Smooth muscle cell of the umbilical artery (primary cell): ENCODE data around the gene B4GALNT1. TPM values are rescaled to one million over a fixed set of nuclear protein-coding genes. Genes with fewer than 3 reads are reported as not detected.

Experiments
- total RNA-seq: library from RNA; depleted of rRNA; stranded (reverse); fragments of >200 nt; gene quantifications from 2 replicates; pipeline ENCODE4 v1.2.3, GENCODE V29; 2014

Gene B4GALNT1
- total RNA-seq: 3.3 and 7.1 TPM in 2 replicates

GRCh38 chr12:57632958-57633840 lies at the start of gene B4GALNT1:
Gene B4GALNT1, minus strand, starts transcription at chr12:57633201. Its CDS starts 1,069 bp downstream, at chr12:57632132.

GRCh38 chr12:57611108-57611826 lies 21.7 kb downstream of the B4GALNT1 start, which contains the start of gene ARHGEF25:
Gene ARHGEF25, plus strand, starts transcription at chr12:57611435. Its CDS starts 460 bp downstream, at chr12:57611895.

DNA sequence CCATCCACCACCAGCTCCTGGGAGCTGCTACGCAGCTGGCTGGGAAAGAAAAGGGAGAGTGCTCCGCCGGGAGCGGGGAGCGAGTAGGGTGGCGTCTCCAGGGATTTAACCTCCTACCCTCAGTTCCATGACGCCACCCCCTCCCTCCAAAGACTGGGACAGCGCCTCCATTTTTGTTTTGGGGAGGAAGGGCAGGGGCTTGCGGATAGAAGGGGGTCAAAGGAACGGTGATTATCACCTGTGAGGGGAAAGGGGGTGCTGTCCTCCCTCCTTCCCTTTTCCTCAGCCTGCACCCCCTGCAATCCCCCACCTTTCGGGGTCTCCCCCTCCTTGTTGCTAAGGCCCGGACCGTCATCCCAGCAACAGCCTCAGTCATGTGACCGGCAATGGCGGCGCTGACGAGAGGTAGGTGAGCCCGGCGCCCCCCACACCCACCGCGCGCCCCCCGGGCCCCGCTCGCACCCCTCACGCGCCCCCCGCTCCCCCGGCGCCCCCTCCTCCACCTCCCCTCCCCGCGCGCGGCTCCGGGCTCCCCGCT lies 28.5 kb downstream of the B4GALNT1 start, which contains the start of gene DTX3:
Gene DTX3 (plus strand): TSS at position 371 of the 538 bp plus-strand sequence. CDS start 1,694 bp downstream, outside the sequence.

DNA sequence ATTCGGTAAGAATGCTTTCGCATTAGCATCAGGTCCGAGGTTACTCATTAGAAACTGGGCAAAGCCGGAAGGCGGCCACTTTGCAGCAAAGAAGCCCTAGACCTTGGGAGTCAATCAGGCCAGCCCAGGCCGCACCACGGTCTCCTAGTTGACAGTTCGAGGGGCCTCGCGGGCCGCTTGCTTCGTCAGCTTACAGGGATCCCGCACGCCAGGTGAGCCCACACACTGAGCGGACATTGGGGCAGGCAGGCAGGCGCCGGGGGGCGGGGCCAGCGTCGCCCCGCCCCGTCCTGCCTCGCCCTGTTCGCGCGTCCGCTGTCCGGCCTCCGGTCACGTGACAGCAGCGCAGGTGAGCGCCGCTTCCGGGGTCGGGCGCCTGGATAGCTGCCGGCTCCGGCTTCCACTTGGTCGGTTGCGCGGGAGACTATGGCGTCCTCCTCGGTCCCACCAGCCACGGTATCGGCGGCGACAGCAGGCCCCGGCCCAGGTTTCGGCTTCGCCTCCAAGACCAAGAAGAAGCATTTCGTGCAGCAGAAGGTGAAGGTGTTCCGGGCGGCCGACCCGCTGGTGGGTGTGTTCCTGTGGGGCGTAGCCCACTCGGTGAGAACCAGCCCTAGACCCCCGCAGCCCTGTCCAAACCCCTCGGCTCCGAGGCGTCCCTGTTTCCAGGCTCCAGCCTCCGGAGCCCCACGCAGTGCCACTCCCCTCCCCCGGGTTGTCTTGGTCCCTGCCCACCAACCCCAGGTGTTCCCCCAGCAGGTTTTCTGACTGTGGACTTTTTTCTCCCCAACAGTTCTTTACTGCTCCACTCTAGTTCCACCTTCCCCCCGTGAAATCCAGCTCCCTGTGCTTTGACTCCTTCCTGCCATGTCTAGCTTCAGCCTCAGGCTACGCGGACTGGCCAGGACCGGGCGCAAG lies 41.9 kb downstream of the B4GALNT1 start, which contains the start of gene PIP4K2C:
Gene PIP4K2C (plus strand): TSS at position 329 of the 918 bp plus-strand sequence. CDS start 98 bp downstream, at position 427.

Other genes with a start within 250 kb of the B4GALNT1 start
- 14.0 and 23.2 TPM in 2 replicates for gene R3HDM2, start 202.2 kb downstream of the B4GALNT1 start, total RNA-seq
- gene INHBC, start 198.4 kb downstream of the B4GALNT1 start, total RNA-seq: not detected in 2 replicates
- gene INHBE, start 177.9 kb downstream of the B4GALNT1 start, total RNA-seq: 2.3 and 7.4 TPM in 2 replicates
- 0.30 and 0.74 TPM in 2 replicates for gene GLI1, start 173.4 kb downstream of the B4GALNT1 start, total RNA-seq
- 0.14 TPM in 1 of 2 replicates, not detected in the other for gene ARHGAP9, start 153.3 kb downstream of the B4GALNT1 start, total RNA-seq
- gene MARS1, start 145.1 kb downstream of the B4GALNT1 start, total RNA-seq: 169 and 173 TPM in 2 replicates
- 26.5 and 96.8 TPM in 2 replicates for gene DDIT3, start 112.7 kb downstream of the B4GALNT1 start, total RNA-seq
- gene MBD6, start 110.4 kb downstream of the B4GALNT1 start, total RNA-seq: 4.5 and 12.5 TPM in 2 replicates
- 81.4 and 125 TPM in 2 replicates for gene DCTN2, start 86.0 kb downstream of the B4GALNT1 start, total RNA-seq
- gene KIF5A, start 83.2 kb downstream of the B4GALNT1 start, total RNA-seq: 0.59 and 1.6 TPM in 2 replicates
- 16.6 and 31.5 TPM in 2 replicates for gene PIP4K2C, start 42.0 kb downstream of the B4GALNT1 start, total RNA-seq
- gene DTX3, start 28.4 kb downstream of the B4GALNT1 start, total RNA-seq: 20.5 and 22.9 TPM in 2 replicates
- 29.2 and 36.2 TPM in 2 replicates for gene ARHGEF25, start 21.8 kb downstream of the B4GALNT1 start, total RNA-seq
- gene OS9, start 60.9 kb upstream of the B4GALNT1 start, total RNA-seq: 386 and 569 TPM in 2 replicates
- 0.23 and 0.30 TPM in 2 replicates for gene AGAP2, start 105.5 kb upstream of the B4GALNT1 start, total RNA-seq
- 48.1 and 80.5 TPM in 2 replicates for gene TSPAN31, start 111.8 kb upstream of the B4GALNT1 start, total RNA-seq
- 157 and 222 TPM in 2 replicates for gene CDK4, start 119.1 kb upstream of the B4GALNT1 start, total RNA-seq
- 1.7 and 3.3 TPM in 2 replicates for gene MARCHF9, start 121.9 kb upstream of the B4GALNT1 start, total RNA-seq
- gene CYP27B1, start 133.9 kb upstream of the B4GALNT1 start, total RNA-seq: 0.59 and 0.74 TPM in 2 replicates
- 2.7 and 6.1 TPM in 2 replicates for gene METTL1, start 138.9 kb upstream of the B4GALNT1 start, total RNA-seq
- 4.7 and 7.4 TPM in 2 replicates for gene EEF1AKMT3, start 139.4 kb upstream of the B4GALNT1 start, total RNA-seq
- 13.1 and 15.5 TPM in 2 replicates for gene TSFM, start 149.6 kb upstream of the B4GALNT1 start, total RNA-seq
- gene AVIL, start 185.5 kb upstream of the B4GALNT1 start, total RNA-seq: 2.0 and 4.2 TPM in 2 replicates
- gene CTDSP2, start 213.5 kb upstream of the B4GALNT1 start, total RNA-seq: 38.6 and 54.2 TPM in 2 replicates